HG02852 (cell line): ENCODE data around the gene KCNMB4.

Experiments used
- ATAC-seq: cut with Tn5 transposase; IDR thresholded peaks from one replicate; pipeline ENCODE4 v1.9.1; 2021; ENCODE audit warnings: mild to moderate bottlenecking, moderate library complexity; ENCODE audit not compliant: unreplicated experiment

KCNMB4 gene

DNA sequence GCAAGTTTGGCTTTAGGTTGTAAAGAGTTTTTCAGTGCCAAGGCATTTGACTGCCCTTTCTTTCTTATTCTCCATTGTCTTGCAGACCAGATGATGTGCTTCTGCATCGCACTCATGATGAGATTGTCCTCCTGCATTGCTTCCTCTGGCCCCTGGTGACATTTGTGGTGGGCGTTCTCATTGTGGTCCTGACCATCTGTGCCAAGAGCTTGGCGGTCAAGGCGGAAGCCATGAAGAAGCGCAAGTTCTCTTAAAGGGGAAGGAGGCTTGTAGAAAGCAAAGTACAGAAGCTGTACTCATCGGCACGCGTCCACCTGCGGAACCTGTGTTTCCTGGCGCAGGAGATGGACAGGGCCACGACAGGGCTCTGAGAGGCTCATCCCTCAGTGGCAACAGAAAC lies 64.3 kb downstream of the KCNMB4 start:
- ATAC-seq, result no peak

DNA sequence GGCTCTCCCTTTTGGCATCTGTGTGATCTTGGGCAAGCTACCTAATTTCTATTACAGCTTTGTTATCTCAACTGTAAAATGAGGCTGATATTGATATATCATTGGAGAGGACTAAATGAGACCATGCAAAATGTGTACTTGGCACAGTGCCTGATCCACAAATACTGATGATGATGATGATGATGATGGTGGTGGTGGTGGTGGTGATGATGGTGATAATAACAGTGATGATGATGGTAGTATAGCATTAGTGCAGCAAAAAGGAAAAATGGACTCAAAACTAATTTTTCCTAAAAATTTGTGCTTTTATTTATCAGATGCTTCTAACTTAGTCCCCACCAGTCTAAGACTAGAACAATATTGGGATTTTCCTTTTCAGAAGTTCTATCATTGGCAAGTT lies 70.7 kb downstream of the KCNMB4 start:
- ATAC-seq, result no peak

DNA sequence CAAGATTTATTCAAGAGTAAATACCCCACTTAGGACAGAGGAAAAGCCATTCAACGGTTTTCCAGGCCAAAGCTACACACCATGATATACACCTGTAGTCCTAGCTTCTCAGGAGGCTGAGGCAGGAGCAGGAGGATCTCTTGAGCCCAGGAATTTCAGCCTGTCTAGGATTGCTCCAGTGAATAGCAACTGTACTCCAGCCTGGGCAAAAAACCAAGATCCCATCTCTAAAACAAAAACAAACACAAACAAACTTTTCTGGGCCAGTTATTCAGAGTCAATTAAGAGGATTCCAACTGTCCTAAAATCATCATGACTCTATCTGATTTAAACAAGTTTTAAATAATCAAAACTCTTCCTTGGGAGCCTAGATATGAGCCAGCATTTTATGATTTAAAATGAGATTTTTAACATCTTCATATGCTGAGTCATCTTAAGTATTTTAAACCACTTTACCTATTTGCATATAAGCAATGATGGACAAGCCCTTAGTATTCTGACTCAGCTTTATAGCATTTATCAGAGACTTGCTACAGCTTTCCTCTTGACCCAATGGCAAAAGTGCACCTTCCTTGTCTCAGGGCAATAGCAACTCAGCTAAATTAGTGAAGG lies 77.1 kb downstream of the KCNMB4 start:
- ATAC-seq, result no peak

DNA sequence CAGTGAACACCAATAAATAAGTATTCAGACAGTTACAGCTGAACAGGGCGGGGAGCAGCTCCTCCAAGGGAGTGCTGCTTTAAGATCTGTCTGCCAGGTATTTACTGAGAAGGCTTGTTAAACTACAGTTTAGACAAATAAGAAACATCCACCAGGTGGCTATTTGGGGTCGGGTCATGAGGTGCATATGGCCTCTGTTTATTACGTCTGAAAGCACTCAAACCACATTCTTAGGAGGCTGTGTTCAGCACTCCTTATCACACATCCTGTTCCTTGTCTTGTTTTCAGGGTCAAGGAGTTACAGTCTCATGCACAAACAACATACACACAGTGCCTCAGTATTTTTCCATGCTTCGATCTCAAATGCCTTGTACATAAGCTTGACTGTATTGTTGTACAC lies 78.8 kb downstream of the KCNMB4 start:
- no peak for ATAC-seq

DNA sequence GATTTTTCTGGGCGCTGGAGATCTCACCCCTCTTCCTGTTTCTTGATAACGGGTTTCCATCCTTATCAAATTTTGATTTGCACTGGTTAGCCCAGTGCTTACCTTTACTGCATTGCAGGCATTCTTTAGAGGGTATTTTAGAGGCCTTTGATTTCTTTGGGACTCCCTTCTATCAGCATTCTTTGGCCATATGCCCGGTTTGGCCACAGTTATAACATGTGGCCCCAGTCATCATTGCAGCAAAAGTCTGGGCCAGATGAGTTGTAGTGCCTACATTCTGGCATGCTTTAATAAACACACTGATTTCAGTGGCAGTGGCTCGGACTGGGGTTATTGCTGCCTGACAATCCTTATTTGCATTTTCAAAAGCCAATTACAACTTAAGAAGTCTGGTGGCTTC lies 82.3 kb downstream of the KCNMB4 start:
- no peak for ATAC-seq

DNA sequence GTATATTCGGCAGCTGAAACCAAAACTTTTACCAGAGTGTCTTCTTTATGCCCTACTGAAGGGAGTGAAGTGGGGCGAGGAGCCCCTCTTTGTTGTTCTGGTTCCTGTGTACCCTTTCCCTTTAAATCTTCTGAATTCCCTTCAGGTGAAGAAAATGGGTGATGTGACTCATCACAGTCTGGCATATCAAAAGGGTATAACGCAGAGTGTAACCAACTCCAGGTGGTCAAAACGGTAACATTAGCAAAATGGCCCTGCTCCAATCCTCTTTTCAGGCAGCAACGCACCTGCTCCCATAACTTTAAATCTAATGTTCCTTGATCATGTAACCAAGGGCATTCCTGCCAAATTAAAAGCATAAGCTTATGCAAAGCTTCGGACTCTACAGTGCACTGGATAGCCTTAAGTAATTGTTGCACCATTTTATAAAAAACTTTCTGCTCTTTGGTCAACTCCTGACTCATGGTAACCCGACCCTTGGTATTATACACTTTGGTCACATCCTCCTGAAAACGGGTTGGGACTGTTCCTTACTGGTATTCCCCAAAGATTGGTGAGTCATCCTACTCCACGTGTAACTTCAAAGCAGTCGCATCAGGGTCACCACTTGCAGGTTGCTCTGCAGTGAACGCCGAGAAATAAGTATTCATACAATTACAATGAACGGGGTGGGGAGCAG lies 83.1 kb downstream of the KCNMB4 start:
- ATAC-seq, result no peak

DNA sequence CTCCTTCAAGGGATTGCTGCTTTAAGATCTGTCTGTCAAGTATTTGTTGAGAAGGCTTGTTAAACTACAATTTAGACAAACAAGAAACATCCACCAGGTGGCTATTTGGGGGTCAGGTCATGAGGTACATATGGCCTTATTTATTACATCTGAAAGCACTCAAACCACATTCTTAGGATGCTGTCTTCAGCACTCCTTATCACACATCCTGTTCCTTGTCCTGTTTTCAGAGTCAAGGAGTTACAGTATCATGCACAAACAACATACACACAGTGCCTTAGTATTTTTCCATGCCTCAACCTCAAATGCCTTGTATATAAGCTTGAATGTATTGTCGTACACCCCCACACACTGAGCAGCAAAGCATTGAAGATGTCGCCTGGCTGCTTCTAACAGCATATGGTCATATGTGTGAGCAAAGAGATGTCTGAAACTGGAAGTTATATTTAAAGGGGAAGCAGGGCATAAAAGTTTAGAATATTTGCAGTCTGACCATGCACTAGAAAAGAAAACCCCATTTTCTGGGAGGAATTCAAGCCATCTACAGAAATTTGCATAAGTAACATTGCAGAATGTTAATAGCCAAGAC lies 83.8 kb downstream of the KCNMB4 start:
- ATAC-seq, result no peak

DNA sequence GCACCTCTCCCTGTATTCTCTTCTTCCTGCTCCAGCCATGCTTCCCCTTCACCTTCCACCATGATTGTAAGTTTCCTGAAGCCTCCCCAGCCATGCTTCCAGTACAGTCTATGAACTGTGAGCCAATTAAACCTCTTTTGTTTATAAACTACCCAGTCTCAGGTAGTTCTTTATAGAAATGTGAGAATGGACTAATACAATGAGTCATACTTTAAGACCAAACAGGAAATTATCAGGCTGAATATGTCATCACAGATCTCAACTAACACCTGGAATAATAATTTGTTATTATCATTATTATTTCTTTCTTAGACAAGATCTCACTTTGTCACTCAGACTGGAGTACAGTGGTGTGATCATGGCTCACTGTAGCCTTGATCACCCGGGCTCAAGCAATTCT lies 85.4 kb downstream of the KCNMB4 start:
- ATAC-seq, result no peak

DNA sequence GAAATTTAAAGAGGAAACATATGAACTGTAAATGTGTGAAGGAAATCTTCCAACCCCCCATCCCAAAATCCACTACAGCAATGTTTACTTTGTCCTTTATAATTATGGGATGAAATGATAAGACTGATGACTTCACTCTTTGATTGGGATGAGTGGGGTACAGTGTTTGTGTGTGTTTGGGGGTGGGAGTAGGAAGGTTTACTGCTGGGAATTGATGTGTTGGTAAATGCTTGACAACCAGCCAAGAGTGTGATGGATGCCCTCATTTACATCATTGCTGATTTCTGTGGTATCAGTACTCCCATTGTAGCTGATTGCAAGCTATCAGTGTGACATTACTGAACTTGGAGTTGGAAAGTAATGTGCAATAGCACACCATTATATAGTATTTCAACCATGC lies 90.9 kb downstream of the KCNMB4 start:
- ATAC-seq, result no peak

DNA sequence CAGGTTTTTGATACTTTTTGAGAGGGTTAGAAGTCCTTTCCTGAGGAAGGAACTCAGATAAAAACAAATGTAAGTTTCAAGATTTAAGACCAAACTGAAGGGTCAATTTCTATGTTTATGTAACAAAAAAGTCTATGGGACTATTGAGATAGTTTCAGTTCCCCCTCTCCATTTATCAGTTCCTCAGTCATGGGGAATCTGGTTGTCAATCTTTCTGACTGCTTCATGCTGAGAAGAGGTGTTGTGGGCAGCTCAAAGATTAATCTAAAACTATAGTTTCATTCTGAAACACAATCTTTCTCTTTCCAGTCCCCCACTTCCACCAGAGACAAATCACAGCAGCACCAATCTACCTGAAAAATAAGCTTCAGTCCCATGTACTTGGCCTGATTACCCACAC lies 93.7 kb downstream of the KCNMB4 start:
- peak; percentile 77 for ATAC-seq

DNA sequence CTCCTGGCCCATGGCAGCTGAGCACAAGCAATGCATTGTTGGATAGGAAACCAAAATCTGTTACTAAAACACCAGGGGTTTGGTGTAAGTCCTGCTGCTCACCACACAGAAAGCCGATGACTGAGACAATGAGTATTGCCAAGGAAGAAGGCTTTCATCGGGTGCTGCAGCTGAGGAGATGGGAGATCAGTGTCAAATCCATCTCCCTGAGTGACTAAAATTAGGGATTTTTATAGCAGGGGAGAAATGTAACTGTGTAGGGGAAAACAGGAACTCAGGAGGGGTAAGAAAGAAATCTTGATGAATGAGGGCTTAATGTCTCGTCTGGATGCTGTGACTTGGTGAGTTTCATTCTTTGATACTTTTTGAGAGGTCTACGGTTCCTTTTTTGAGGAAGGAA lies 97.9 kb downstream of the KCNMB4 start:
- ATAC-seq, result no peak

DNA sequence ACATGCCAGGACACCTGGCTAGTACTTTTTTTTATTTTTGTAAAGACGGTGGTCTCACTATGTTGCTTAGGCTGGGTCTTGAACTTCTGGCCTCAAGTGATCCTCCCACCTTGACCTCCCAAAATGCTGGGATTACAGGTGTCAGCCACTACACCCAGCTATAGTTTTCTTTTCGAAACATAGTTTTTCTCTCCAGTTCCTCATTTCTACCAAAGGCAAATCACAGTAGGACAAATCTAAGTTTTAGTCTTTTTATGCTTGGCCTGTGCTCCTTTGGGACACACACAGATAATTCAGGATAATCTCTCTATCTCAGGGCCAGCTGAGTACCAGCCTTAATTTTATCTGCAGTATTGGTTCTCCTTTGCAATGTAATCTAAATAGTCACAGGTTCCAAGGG lies 100.7 kb downstream of the KCNMB4 start:
- no peak for ATAC-seq

DNA sequence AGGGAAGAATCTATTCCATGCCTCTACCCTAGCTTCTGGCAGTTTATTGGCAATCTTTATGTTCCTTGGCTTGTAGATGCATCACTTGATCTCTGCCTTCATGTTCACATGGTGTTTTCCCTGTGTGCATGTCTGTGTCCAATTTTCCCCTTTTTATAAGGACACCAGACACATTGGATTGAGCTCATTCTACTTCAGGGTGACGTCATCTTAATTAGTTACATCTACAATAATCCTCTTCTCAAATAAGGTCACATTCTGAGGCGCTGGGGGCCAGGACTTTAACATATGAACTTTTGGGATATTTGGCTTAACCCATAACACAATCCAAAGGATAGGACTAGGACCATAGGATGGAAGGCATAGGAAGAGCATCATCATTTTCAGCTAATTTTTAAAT lies 101.4 kb downstream of the KCNMB4 start:
- ATAC-seq, result no peak

DNA sequence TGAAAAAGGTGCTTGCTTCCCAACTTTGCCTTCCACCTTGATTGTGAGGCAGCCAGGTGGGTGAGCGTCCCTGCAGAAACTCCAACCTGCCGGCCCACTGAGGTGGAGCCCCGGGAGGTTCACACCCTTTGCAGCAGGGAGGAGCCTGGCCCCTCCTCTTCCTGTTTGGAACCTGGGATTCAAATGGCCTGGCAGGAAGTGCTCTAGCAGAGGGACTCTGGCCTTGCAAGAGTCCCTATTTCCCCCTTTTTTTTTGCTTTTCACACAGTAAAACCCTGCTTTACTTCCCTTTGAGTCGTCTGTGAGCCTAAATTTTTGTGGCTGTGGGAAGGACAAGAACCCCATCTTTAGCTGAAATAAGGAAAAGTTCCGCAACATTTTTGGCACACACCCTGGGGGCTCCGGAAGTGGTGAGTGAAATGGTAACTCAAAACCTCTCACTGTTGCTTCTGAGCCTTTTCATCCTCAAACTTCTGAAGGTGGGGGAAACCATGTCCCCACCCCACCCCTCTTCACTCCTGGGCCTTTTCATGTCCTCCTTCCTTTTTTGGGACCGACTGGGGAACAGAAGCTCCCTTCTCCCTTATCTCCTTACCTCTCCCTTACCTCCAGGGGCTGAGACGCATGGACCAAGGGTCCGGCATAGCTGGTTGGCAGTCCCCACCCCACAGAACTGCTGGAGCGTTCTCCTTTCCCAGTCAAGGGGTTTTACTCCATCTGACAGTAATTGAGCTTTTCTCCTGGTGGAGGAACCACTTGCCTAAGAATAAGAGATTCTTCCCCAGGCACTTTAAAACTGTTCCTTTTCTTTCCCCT lies 102.0 kb downstream of the KCNMB4 start:
- no peak for ATAC-seq

DNA sequence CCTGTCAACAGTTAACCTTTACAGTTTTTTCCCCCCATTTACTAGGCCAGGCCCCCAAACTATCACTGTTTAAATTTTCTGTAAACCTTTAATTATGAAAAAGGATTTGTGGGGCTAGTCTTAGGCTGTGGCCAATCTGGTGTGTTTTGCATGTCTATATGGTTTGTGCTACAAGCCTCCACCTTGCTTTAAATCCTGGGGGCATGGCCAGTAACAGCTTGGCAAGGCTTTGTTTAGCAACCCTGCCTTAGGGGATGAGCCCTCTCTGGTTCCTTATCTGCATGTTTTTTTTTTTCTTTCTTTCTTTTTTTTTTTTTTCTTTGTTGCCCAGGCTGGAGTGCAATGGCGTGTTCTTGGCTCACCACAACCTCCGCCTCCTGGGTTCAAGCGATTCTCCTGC lies 102.7 kb downstream of the KCNMB4 start:
- no peak for ATAC-seq

DNA sequence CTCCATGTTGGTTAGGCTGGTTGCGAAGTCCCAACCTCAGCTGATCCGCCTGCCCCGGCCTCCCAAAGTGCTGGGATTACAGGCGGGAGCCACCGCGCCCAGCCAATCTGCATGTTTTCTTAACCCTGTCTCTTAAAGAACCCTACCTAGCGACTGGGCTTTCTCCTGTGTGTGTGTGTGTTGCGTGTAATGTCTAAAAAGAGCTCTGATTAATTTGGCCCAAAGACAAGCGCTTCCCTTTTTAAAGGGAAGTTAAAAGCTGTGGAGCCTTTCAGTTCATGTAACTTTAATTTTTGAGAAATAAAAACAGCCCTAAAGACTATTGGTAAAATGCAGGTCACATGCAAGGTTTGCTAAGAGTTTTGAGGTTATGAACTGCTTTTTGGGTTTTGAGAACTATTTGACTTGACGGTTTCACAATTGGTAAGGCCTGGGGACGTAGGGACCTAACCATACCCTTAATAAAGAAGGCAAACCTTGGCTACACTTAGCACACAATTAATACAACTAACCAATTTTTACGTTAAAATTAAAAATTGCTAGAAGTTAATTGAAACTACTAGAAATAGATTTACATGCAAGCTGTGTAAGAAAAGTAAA lies 103.2 kb downstream of the KCNMB4 start:
- ATAC-seq, result no peak

DNA sequence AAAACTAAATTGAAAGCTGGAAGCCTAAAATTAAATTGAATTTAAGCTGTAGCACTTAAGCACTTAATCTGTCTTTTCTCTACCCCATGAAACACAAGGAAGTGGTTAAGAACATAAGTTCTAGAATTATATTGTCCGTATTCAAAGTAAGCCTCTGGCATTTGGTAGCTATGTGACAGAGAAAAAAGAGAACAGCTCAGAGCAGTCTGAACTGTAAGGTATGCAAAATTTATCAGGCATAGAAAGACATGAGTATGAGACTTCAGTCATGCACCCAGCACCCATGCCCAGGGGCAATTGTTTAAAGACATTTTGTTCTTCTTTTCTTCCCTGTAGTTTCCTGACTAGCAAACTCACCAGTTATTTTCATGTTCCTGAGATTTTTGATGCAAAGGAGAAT lies 116.7 kb downstream of the KCNMB4 start:
- ATAC-seq, result no peak
